Esophagus muscularis mucosa (tissue), 4 donors: ENCODE results near the gene ERBIN.

ENCODE experiments used
- CTCF ChIP-seq, 3 experiments: fragments of 200-600 bp in 2 of 3; fragments of 450-650 bp in 1 of 3; sonication (generic) in 2 of 3; IDR thresholded peaks; one replicate each; pipeline ENCODE4 v1.5.1; 2017 to 2019; ENCODE audit warnings: antibody characterized with exemption in 3 of 3, mild to moderate bottlenecking in 2 of 3, moderate library complexity in 1 of 3
- EP300 ChIP-seq: sonication (generic); formaldehyde crosslinking; IDR thresholded peaks from one replicate; pipeline ENCODE4 v1.6.1; 2017; ENCODE audit warnings: antibody characterized with exemption
- POLR2A ChIP-seq: fragments of 450-650 bp; IDR thresholded peaks from one replicate; pipeline ENCODE4 v1.6.1; 2017; ENCODE audit warnings: antibody characterized with exemption, moderate library complexity, mild to moderate bottlenecking, low read depth
- POLR2AphosphoS5 ChIP-seq, 2 donors: sonication (generic); formaldehyde crosslinking; IDR thresholded peaks; one replicate each; pipeline ENCODE4 v1.6.1; 2017; ENCODE audit warnings: antibody characterized with exemption in 2 of 2

- TF ChIP-seq POLR2AphosphoS5 (IDR thresholded peaks at IDR 0.05) (no peak), CTCF (IDR thresholded peaks at IDR 0.05) (no peak), EP300 (no peak), POLR2A (no peak)
These were observed 43.4 kb downstream of the ERBIN start for GRCh38 chr5:65969539-65970393.
